Measurements from ENCODE around the gene SEMG1. TPM values are rescaled to one million over a fixed set of nuclear protein-coding genes. Genes with fewer than 3 reads are reported as not detected.

SEMG1 gene
- total RNA-seq, 4 donors from 2014 or later: not detected

GRCh38 chr20:45174434-45175364, 32.1 kb upstream of the SEMG1 start, which contains the start of gene PI3:
TSS of gene PI3 (plus strand) at chr20:45174902. CDS start at chr20:45174923, 21 bp downstream.
- WGBS, 2 donors: 62 to 81% methylated on average over 8 of the region's 8 CpGs
- TF ChIP-seq POLR2A (IDR thresholded peaks at IDR 0.05): no peak
- TF ChIP-seq EP300 (IDR thresholded peaks at IDR 0.05): no peak
- no peak for TF ChIP-seq CTCF (IDR thresholded peaks at IDR 0.05)
- DNase-seq (ENCODE audit: low spot score in 2 of 2): no peak
- H3K4me1 ChIP-seq: no peaks in the 10 kb centered on the region
- no peak within 1 kb of the TSS for H3K27ac ChIP-seq
- peaks cover 0 to 5% (median 0%) of the 10 kb centered on the region in 4 donors for H3K9me3 ChIP-seq
- H3K36me3 ChIP-seq: no peaks in the 10 kb centered on the region
- no peaks in the 10 kb centered on the region for H3K27me3 ChIP-seq
- no peak within 1 kb of the TSS for H3K4me3 ChIP-seq

- DNase-seq (ENCODE audit: low spot score in 2 of 2): no peak
- no peak for TF ChIP-seq CTCF (IDR thresholded peaks at IDR 0.05)
- no peak for TF ChIP-seq EP300 (IDR thresholded peaks at IDR 0.05)
- TF ChIP-seq POLR2A (IDR thresholded peaks at IDR 0.05): no peak
- no peaks in the 10 kb centered on the region for H3K27me3 ChIP-seq
- no peaks in the 10 kb centered on the region for H3K4me1 ChIP-seq
- WGBS, 2 donors: 56 to 72% methylated on average over 4 of the region's 4 CpGs
- H3K9me3 ChIP-seq: no peaks in the 10 kb centered on the region
- no peak overlapping the region for H3K4me3 ChIP-seq
- H3K27ac ChIP-seq: no peak overlapping the region
- no peaks in the 10 kb centered on the region for H3K36me3 ChIP-seq
These were observed 30.1 kb upstream of the SEMG1 start for GRCh38 chr20:45176526-45177267.

GRCh38 chr20:45179166-45179565, 27.7 kb upstream of the SEMG1 start:
- no peak for DNase-seq (ENCODE audit: low spot score in 2 of 2)
- no peaks in the 10 kb centered on the region for H3K9me3 ChIP-seq
- H3K4me3 ChIP-seq: no peak overlapping the region
- H3K36me3 ChIP-seq: no peaks in the 10 kb centered on the region
- H3K27ac ChIP-seq: no peak overlapping the region
- H3K27me3 ChIP-seq: no peaks in the 10 kb centered on the region
- no peaks in the 10 kb centered on the region for H3K4me1 ChIP-seq
- TF ChIP-seq POLR2A (IDR thresholded peaks at IDR 0.05): no peak
- TF ChIP-seq EP300 (IDR thresholded peaks at IDR 0.05): no peak
- WGBS, 2 donors: 37 to 66% methylated on average over 2 of the region's 2 CpGs

- no peaks in the 10 kb centered on the region for H3K36me3 ChIP-seq
- H3K4me3 ChIP-seq: no peak overlapping the region
- no peaks in the 10 kb centered on the region for H3K27me3 ChIP-seq
- WGBS, 2 donors: 47 to 54% methylated on average over 2 of the region's 2 CpGs
- DNase-seq (ENCODE audit: low spot score in 2 of 2): no peak
- no peaks in the 10 kb centered on the region for H3K9me3 ChIP-seq
- no peaks in the 10 kb centered on the region for H3K4me1 ChIP-seq
- H3K27ac ChIP-seq: no peak overlapping the region
- TF ChIP-seq POLR2A (IDR thresholded peaks at IDR 0.05) (no peak), EP300 (IDR thresholded peaks at IDR 0.05) (no peak), CTCF (IDR thresholded peaks at IDR 0.05) (no peak)
These were observed 25.2 kb upstream of the SEMG1 start for GRCh38 chr20:45181639-45182038.

GRCh38 chr20:45183084-45183483, 23.7 kb upstream of the SEMG1 start:
- WGBS, 2 donors: 71 to 76% methylated on average over 2 of the region's 2 CpGs
- Histone ChIP-seq H3K9me3 (no peaks in the 10 kb centered on the region), H3K27ac (no peak overlapping the region), H3K36me3 (no peaks in the 10 kb centered on the region), H3K4me3 (no peak overlapping the region), H3K4me1 (no peaks in the 10 kb centered on the region), H3K27me3 (no peaks in the 10 kb centered on the region)
- DNase-seq (ENCODE audit: low spot score in 2 of 2): no peak
- TF ChIP-seq POLR2A (IDR thresholded peaks at IDR 0.05) (no peak), EP300 (IDR thresholded peaks at IDR 0.05) (no peak), CTCF (IDR thresholded peaks at IDR 0.05) (no peak)

All from tibial nerve (tissue), 4 donors.